SK-N-SH treated with all-trans-retinoic acid at 6 μM for 48 hours (cell line): ENCODE measurements around the gene ICAM5.

ENCODE experiments used
- ZFP3 ChIP-seq: fragments of 250-450 bp; sonication (Bioruptor Pico); IDR thresholded peaks from 2 replicates; pipeline ENCODE4 v1.5.0; 2020; ENCODE audit warnings: mild to moderate bottlenecking, moderate library complexity
- TF ChIP-seq, protein P1 (sequence below): fragments of 250-450 bp; sonication (Bioruptor Pico); IDR thresholded peaks from 2 replicates; pipeline ENCODE4 v1.8.0; 2020; ENCODE audit warnings: mild to moderate bottlenecking, moderate library complexity, borderline replicate concordance
- TF ChIP-seq, protein P2 (sequence below): fragments of 250-450 bp; sonication (Bioruptor Pico); IDR thresholded peaks from 2 replicates; pipeline ENCODE4 v1.8.0; 2021; ENCODE audit warnings: low read depth, mild to moderate bottlenecking, moderate library complexity, borderline replicate concordance

DNA sequence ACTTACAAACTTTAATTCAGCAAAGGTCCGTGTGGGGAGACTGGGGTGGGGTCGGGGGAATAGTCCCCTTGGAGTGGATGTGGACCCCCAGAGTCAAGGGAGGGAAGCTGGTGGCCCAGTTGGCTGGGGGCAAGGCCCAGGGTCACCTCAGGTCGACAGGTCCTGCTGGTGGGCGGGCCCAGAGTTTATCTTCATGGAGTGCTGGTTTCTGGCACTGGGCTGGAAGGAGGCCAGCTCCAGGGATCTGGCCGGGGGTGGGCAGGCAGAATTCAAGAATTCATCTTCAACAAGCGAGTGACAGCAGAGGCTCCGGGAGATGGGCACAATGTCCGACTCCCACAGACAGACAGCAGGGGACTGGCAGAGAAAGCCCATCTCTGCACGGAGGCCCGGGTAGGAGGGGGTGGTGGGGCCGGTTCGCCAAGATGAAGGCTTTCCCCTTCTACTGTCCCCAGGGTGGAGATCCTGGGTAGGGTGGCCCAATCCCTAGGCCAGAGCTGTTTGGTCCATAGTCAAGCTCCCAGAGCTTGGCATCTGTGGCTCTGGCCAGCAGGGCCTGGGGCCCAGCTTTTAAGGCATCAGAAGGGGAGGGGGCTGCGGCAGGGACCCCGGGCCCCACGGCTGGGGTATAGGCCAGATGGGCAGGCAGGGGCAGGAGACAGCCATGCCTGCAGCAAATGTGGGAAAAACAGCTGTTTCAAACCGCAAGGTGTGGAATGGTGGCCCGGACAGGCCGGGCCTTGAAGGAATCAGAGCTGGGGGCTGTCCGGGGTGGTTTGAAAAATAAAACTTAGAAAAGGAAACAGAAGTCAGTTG, 26.7 kb downstream of the ICAM5 start:
- TF ChIP-seq, protein P1, sequence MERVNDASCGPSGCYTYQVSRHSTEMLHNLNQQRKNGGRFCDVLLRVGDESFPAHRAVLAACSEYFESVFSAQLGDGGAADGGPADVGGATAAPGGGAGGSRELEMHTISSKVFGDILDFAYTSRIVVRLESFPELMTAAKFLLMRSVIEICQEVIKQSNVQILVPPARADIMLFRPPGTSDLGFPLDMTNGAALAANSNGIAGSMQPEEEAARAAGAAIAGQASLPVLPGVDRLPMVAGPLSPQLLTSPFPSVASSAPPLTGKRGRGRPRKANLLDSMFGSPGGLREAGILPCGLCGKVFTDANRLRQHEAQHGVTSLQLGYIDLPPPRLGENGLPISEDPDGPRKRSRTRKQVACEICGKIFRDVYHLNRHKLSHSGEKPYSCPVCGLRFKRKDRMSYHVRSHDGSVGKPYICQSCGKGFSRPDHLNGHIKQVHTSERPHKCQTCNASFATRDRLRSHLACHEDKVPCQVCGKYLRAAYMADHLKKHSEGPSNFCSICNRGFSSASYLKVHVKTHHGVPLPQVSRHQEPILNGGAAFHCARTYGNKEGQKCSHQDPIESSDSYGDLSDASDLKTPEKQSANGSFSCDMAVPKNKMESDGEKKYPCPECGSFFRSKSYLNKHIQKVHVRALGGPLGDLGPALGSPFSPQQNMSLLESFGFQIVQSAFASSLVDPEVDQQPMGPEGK = no peak
- TF ChIP-seq, protein P2, sequence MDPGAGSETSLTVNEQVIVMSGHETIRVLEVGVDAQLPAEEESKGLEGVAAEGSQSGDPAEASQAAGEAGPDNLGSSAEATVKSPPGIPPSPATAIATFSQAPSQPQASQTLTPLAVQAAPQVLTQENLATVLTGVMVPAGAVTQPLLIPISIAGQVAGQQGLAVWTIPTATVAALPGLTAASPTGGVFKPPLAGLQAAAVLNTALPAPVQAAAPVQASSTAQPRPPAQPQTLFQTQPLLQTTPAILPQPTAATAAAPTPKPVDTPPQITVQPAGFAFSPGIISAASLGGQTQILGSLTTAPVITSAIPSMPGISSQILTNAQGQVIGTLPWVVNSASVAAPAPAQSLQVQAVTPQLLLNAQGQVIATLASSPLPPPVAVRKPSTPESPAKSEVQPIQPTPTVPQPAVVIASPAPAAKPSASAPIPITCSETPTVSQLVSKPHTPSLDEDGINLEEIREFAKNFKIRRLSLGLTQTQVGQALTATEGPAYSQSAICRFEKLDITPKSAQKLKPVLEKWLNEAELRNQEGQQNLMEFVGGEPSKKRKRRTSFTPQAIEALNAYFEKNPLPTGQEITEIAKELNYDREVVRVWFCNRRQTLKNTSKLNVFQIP (CRISPR knock-in tag) = no peak
- TF ChIP-seq ZFP3 (CRISPR knock-in tag) = no peak
